GM06990 (cell line): ENCODE results near the gene AFAP1.

Source experiments
- DNase-seq: peaks from one replicate; pipeline ENCODE4 v3.0.0-alpha.2; 2011; ENCODE audit not compliant: insufficient read length; ENCODE audit errors: extremely low read depth
- H3K27me3 ChIP-seq: replicated peaks from 2 replicates; pipeline ENCODE4 v1.6.0; 2011; ENCODE audit warnings: low read length; ENCODE audit not compliant: control insufficient read depth, insufficient read depth
- H3K36me3 ChIP-seq: 2 replicates; pipeline ENCODE4 v1.5.1; 2011; ENCODE audit warnings: low read length; ENCODE audit not compliant: control insufficient read depth, insufficient read depth
- H3K4me3 ChIP-seq: replicated peaks from 2 replicates; pipeline ENCODE4 v1.5.1; 2011; ENCODE audit warnings: low read depth, mild to moderate bottlenecking, control low read depth, low read length
- CTCF ChIP-seq: IDR thresholded peaks from 2 replicates; pipeline ENCODE4 v1.5.1; 2011; ENCODE audit warnings: low read length, control low read depth, mild to moderate bottlenecking, inconsistent platforms; ENCODE audit not compliant: insufficient read depth, poor library complexity, severe bottlenecking

The AFAP1 gene

GRCh38 chr4:7815981-7816380 lies 123.7 kb downstream of the AFAP1 start:
- DNase-seq: no peak
- TF ChIP-seq CTCF: no peak
- no peaks in the 10 kb centered on the region for H3K36me3 ChIP-seq
- H3K27me3 ChIP-seq: no peaks in the 10 kb centered on the region; the same call in 1 of the 2 replicates
- H3K4me3 ChIP-seq: no peak overlapping the region

- no peaks in the 10 kb centered on the region; the same call in 1 of the 2 replicates for H3K27me3 ChIP-seq
- no peak for TF ChIP-seq CTCF
- no peak overlapping the region for H3K4me3 ChIP-seq
- H3K36me3 ChIP-seq: no peaks in the 10 kb centered on the region
- no peak for DNase-seq
Observed at GRCh38 chr4:7815562-7815961, 124.1 kb downstream of the AFAP1 start.

GRCh38 chr4:7814451-7814850 lies 125.2 kb downstream of the AFAP1 start:
- Histone ChIP-seq H3K36me3 (no peaks in the 10 kb centered on the region), H3K27me3 (no peaks in the 10 kb centered on the region; the same call in 1 of the 2 replicates), H3K4me3 (no peak overlapping the region)
- DNase-seq: no peak
- TF ChIP-seq CTCF: no peak

- H3K27me3 ChIP-seq: no peaks in the 10 kb centered on the region; the same call in 1 of the 2 replicates
- no peaks in the 10 kb centered on the region for H3K36me3 ChIP-seq
- no peak for TF ChIP-seq CTCF
Observed at GRCh38 chr4:7813674-7814073, 126.0 kb downstream of the AFAP1 start.

GRCh38 chr4:7812921-7813320 lies 126.7 kb downstream of the AFAP1 start:
- Histone ChIP-seq H3K36me3 (no peaks in the 10 kb centered on the region), H3K27me3 (no peaks in the 10 kb centered on the region; the same call in 1 of the 2 replicates), H3K4me3 (no peak overlapping the region)
- no peak for DNase-seq
- TF ChIP-seq CTCF: no peak

More at GRCh38 chr4:7813674-7814073, 126.0 kb downstream of the AFAP1 start:
- no peak for DNase-seq
- no peak overlapping the region for H3K4me3 ChIP-seq

- Histone ChIP-seq H3K36me3 (no peaks in the 10 kb centered on the region), H3K27me3 (no peaks in the 10 kb centered on the region; the same call in 1 of the 2 replicates), H3K4me3 (no peak overlapping the region)
Observed at GRCh38 chr4:7812231-7812857, 127.3 kb downstream of the AFAP1 start.

More at GRCh38 chr4:7812231-7812857, 127.3 kb downstream of the AFAP1 start:
- DNase-seq: no peak
- TF ChIP-seq CTCF: no peak
